Skeletal muscle tissue (tissue), 4 donors: ENCODE results near the gene CYP19A1. TPM values are rescaled to one million over a fixed set of nuclear protein-coding genes. Genes with fewer than 3 reads are reported as not detected.

Experiments used
- H3K27ac ChIP-seq: one replicate; pipeline ENCODE4 v1.7.0; 2013; ENCODE audit warnings: mild to moderate bottlenecking, low read depth, low read length, inconsistent platforms
- H3K27me3 ChIP-seq, 3 donors: one replicate each; pipeline ENCODE4 v1.7.0; 2013; ENCODE audit warnings: low read length in 3 of 3; ENCODE audit not compliant: control insufficient read depth in 3 of 3, insufficient read depth in 3 of 3
- H3K36me3 ChIP-seq, 3 donors: one replicate each; pipeline ENCODE4 v1.7.0; 2013; ENCODE audit warnings: low read length in 3 of 3; ENCODE audit not compliant: control insufficient read depth in 3 of 3, insufficient read depth in 3 of 3
- H3K4me1 ChIP-seq, 3 donors: one replicate each; pipeline ENCODE4 v1.7.0; 2013; ENCODE audit warnings: low read length in 3 of 3, mild to moderate bottlenecking in 3 of 3; ENCODE audit not compliant: control insufficient read depth in 3 of 3, insufficient read depth in 3 of 3
- H3K4me3 ChIP-seq, 3 donors: one replicate each; pipeline ENCODE4 v1.7.0; 2013; ENCODE audit warnings: low read length in 3 of 3
- H3K9ac ChIP-seq, 3 donors: one replicate each; pipeline ENCODE4 v1.7.0; 2013; ENCODE audit warnings: low read length in 3 of 3, mild to moderate bottlenecking in 3 of 3, moderate library complexity in 2 of 3, low read depth in 1 of 3
- H3K9me3 ChIP-seq, 3 donors: one replicate each; pipeline ENCODE4 v1.7.0; 2013; ENCODE audit warnings: low read length in 3 of 3; ENCODE audit not compliant: control insufficient read depth in 3 of 3
- total RNA-seq: library from RNA; depleted of rRNA; stranded (reverse); fragments of >200 nt; gene quantifications from one replicate; pipeline ENCODE4 v1.2.3, GENCODE V29; 2014
- donor health status: Osteomylitis.

Gene CYP19A1
- total RNA-seq, 1 donor from 2014 or later = 0.52 TPM

DNA sequence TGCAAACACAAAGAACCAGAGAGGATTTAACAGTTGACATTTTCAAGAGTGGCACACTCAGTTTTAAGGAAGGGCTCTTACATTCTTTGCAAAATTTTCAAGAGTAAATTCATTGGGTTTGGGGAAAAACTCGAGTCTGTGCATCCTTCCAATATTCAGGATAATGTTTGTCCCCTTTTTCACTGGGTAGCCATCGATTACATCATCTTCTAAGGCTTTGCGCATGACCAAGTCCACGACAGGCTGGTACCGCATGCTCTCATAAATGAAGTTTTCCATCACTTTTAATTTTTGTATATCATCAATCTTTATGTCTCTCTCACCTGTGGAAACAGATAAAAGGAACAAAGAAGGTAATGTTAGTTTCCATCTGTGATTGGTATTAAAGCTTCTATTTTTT, 126.2 kb downstream of the CYP19A1 start:
- Histone ChIP-seq H3K27ac (no peak overlapping the region), H3K4me1 (no peaks in the 10 kb centered on the region), H3K27me3 (no peaks in the 10 kb centered on the region), H3K9ac (no peak overlapping the region), H3K36me3 (no peaks in the 10 kb centered on the region), H3K4me3 (no peak overlapping the region), H3K9me3 (no peaks in the 10 kb centered on the region)

DNA sequence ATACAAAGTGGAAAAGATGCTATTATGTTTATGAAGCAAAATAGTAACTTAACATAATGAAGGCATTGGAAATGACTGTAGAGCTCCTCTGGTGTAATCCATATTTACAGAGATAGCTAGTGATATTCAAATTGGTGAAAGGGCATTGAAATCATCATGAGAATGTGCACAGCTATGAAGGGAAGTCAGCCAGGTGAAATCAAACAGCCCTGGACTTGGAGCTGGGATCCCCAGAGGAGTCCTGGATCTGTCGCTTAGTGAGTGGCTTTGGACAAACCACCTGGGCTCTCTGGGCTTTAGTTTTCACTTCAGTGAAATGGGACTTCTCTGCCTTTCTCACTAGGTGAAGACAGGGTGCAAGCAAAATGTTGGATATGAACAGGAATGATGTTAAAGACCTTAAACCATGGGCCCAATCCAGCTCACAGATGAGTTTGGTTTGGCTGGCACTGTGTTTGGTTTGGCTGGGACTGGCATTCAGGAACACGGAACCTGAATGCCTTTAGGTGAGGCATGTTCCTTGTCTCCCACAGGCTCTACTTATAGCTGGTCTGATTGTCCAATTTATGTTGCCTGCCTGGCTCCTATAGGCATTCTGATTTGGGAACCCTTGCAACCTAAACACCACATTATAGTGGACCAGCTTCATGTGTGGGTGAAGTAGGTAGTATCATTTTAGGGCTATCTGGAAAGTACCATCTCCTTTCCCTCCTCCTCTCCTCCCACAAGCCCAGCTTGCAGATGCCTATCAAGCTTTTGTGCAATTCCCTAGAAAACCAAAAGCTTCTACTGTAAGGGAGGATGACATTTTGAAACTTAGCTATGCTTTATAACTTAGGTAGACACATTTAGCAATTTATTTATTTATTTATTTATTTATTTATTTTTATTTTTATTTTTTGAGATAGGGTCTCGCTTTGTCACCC, 133.1 kb downstream of the CYP19A1 start:
- H3K27me3 ChIP-seq = no peaks in the 10 kb centered on the region
- H3K9me3 ChIP-seq = no peaks in the 10 kb centered on the region
- no peak overlapping the region for H3K9ac ChIP-seq
- H3K4me1 ChIP-seq = no peaks in the 10 kb centered on the region
- no peak overlapping the region for H3K4me3 ChIP-seq
- no peak overlapping the region for H3K27ac ChIP-seq
- H3K36me3 ChIP-seq = no peaks in the 10 kb centered on the region

DNA sequence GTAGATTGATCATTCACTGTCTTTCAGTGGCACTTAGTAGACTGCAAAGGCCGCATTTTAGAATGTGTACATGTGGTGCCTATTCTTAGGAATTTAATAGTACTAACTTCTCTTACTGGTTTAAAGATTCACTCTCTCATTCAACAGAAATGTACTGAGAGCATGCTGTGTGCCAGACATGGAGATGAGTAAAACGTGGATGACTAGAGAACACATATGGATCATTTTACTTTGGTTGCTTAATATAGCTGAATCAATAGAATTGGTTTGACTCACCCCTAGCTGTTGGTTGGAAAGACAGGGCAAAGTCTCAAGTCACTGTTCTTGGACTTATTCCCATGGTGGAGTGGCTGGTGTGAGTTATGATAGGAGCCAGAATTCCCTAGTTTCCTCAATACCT, 134.6 kb downstream of the CYP19A1 start:
- H3K27ac ChIP-seq = no peak overlapping the region
- H3K9ac ChIP-seq = no peak overlapping the region

DNA sequence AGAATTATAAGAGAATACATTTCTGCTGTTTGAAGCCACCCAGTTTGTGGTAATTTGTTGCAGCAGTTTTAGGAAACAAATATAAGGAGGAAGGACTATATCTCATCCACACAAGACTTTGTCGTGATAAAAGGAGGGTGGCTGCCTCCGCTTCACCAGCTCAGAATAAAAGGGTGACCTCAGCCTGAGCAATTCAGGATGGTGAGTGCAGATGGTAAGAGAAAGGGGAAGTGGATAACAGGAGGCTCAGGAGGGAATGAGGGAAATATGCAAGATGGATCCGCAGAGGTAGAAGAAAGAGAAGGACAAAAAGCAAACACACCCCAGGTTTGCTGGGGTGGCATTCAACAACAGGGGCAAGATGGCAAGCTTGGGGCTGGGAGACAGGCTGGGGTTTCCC, 135.6 kb downstream of the CYP19A1 start:
- no peaks in the 10 kb centered on the region for H3K4me1 ChIP-seq
- no peak overlapping the region for H3K27ac ChIP-seq
- no peaks in the 10 kb centered on the region for H3K27me3 ChIP-seq
- H3K4me3 ChIP-seq = no peak overlapping the region
- H3K36me3 ChIP-seq = no peaks in the 10 kb centered on the region
- no peak overlapping the region for H3K9ac ChIP-seq
- H3K9me3 ChIP-seq = no peaks in the 10 kb centered on the region

More for the DNA sequence above, 134.6 kb downstream of the CYP19A1 start:
- Histone ChIP-seq H3K4me3 (no peak overlapping the region), H3K27me3 (no peaks in the 10 kb centered on the region), H3K4me1 (no peaks in the 10 kb centered on the region), H3K9me3 (no peaks in the 10 kb centered on the region), H3K36me3 (no peaks in the 10 kb centered on the region)

DNA sequence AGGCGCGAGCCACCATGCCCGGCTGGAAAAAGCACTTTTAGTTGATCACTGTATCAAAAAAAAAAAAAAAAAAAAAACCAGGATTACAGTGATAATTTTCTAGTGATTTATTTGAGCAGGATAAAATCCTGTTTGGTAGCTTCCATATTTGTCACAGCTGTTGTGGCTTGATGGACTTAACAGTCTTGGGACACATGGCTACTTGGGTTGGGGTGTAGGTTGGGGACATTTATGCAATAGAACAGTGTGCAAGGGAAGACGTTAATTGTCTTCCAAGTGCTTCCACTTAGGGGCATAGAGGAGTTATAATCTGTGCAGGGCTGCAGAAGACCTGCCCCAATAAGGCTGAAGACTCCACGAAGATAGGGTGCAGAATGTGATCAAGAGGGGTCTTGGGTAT, 136.8 kb downstream of the CYP19A1 start:
- H3K4me1 ChIP-seq = no peaks in the 10 kb centered on the region
- H3K27me3 ChIP-seq = no peaks in the 10 kb centered on the region
- no peaks in the 10 kb centered on the region for H3K9me3 ChIP-seq
- H3K9ac ChIP-seq = no peak overlapping the region
- no peaks in the 10 kb centered on the region for H3K36me3 ChIP-seq
- H3K4me3 ChIP-seq = no peak overlapping the region
- no peak overlapping the region for H3K27ac ChIP-seq

DNA sequence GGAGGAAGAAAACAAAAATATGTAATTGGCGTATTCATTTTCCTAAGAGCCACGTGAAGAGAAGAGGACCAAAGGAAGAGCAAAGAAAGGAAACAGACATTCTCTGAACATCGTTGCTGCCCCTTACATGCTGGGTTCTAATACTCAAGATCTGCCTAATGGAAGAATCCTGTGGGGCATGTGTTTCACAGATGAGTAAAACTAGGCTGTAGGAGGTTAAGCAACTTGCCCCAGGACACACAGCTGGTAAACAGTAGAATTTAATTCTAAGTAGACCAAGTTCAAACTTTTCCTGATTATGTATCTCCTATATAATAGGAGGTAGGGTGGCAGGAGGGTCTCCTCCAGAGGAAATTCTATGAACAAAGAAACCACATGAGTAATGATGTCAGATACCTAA, 137.6 kb downstream of the CYP19A1 start:
- H3K9ac ChIP-seq = no peak overlapping the region
- no peak overlapping the region for H3K4me3 ChIP-seq
- H3K27me3 ChIP-seq = peaks cover 0 to 3% (median 0%) of the 10 kb centered on the region in 3 donors
- no peaks in the 10 kb centered on the region for H3K36me3 ChIP-seq
- H3K4me1 ChIP-seq = no peaks in the 10 kb centered on the region
- no peaks in the 10 kb centered on the region for H3K9me3 ChIP-seq
- H3K27ac ChIP-seq = no peak overlapping the region

DNA sequence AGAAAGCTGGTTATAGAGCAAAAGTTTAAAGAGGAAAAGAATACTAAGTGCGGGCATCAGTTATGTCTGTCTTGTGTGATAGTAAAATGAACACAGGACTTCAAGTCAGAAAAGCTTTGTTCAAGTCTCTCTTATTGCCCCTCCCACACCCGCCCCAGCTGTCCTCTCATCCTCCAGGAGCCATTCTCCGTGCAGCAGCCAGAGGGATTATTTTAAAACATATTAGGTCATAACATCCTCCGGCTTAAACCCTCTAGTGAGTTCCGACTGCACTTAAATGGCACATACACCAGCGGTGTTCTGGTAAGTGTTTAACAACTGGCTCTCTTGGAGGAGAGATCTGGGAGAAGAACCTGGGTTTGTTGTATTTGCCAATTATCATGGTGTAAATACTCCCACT, 138.9 kb downstream of the CYP19A1 start:
- Histone ChIP-seq H3K9me3 (no peaks in the 10 kb centered on the region), H3K4me3 (no peak overlapping the region), H3K4me1 (no peaks in the 10 kb centered on the region), H3K27me3 (peaks cover 0 to 4% (median 0%) of the 10 kb centered on the region in 3 donors), H3K27ac (no peak overlapping the region), H3K36me3 (no peaks in the 10 kb centered on the region), H3K9ac (no peak overlapping the region)

DNA sequence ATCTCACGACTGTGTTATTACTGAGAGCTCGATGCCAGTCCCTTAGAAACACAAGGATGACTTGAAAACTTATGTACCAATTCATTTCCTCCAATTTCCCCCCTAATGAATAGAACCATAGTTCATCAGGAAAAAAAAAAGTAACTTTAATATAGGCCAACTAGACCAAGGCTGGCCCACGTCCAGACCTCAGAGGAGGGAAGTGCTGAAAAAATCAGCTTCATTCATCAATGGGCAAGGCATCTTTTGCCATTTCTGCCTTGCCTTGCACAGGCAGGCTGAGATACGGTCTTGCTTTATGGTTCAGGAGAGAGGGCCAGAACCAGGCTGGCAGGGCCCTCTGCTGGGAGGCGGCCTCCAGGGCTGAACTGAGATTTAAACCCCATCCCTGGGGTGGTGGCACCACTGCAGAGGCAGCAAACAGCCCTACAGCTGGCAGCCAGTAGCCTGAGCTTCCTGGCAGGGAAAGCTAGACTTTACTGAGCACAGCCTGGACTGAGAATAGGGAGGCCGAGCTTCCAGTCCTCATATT, 139.6 kb downstream of the CYP19A1 start:
- Histone ChIP-seq H3K27ac (no peak overlapping the region), H3K9ac (no peak overlapping the region), H3K4me1 (no peaks in the 10 kb centered on the region), H3K9me3 (no peaks in the 10 kb centered on the region), H3K27me3 (peaks cover 0 to 4% (median 0%) of the 10 kb centered on the region in 3 donors), H3K36me3 (no peaks in the 10 kb centered on the region), H3K4me3 (no peak overlapping the region)

DNA sequence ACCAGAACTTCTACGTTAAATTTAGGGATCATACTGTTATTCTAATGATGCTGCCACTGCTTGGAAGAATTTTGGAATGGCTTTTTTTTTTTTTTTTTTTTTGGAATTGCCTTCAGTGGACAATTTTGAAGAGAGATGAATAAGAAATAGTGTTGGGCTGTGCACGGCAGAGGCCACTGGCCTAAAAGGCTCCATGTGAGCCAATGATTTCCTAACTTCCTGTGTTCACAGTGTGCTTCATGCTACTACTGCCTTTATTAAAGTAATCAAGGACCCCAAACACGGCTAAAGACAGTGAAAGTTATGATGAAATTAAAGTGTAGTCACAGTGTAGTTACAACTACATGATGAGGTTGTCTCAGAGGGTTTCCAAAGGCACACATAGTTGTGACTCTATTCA, 142.9 kb downstream of the CYP19A1 start:
- Histone ChIP-seq H3K36me3 (no peaks in the 10 kb centered on the region), H3K9ac (no peak overlapping the region), H3K27ac (no peak overlapping the region), H3K4me1 (peaks cover 12 to 16% (median 15%) of the 10 kb centered on the region in 3 donors), H3K9me3 (no peaks in the 10 kb centered on the region), H3K27me3 (peaks cover 0 to 4% (median 0%) of the 10 kb centered on the region in 3 donors), H3K4me3 (no peak overlapping the region)

DNA sequence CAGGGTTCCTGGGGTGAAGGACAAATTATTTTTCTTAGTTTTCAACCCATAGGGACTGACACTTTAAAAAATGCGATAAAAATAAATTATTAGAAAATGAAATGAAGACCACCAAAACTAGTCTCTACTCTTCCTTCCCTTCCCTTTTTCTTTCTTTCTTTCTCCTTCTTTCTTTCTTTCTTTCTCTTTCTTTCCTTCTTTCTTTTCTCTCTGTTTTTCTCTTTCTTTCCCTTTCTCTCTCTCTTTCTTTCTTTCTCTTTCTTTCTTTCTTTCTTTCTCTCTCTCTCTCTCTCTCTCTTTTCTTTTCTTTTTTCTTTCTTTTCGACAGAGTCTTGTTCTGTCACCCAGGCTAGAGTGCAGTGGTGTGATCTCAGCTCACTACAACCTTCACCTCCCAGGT, 144.4 kb downstream of the CYP19A1 start:
- no peaks in the 10 kb centered on the region for H3K9me3 ChIP-seq
- peak overlapping the region; percentile 37 for H3K27ac ChIP-seq
- H3K4me1 ChIP-seq = peaks cover 22 to 27% (median 26%) of the 10 kb centered on the region in 3 donors
- no peak overlapping the region for H3K9ac ChIP-seq
- H3K36me3 ChIP-seq = no peaks in the 10 kb centered on the region
- H3K27me3 ChIP-seq = peaks cover 0 to 4% (median 0%) of the 10 kb centered on the region in 3 donors
- H3K4me3 ChIP-seq = no peak overlapping the region
